SK-N-SH treated with all-trans-retinoic acid at 6 μM for 48 hours (cell line): ENCODE measurements around the gene TLE7.

Source experiments
- ARNTL ChIP-seq: fragments of 450-650 bp; formaldehyde crosslinking; IDR thresholded peaks from 2 replicates; pipeline ENCODE4 v1.5.0; 2020; ENCODE audit warnings: low read depth, mild to moderate bottlenecking, moderate library complexity, borderline replicate concordance
- BACH2 ChIP-seq: fragments of 250-450 bp; sonication (Bioruptor Pico); IDR thresholded peaks from 2 replicates; pipeline ENCODE4 v1.9.0; 2021; ENCODE audit warnings: mild to moderate bottlenecking, borderline replicate concordance
- CSDC2 ChIP-seq: fragments of 250-450 bp; sonication (Bioruptor Pico); IDR thresholded peaks from 2 replicates; pipeline ENCODE4 v1.5.0; 2020; ENCODE audit warnings: mild to moderate bottlenecking, moderate library complexity
- CSRNP3 ChIP-seq: fragments of 250-450 bp; sonication (Bioruptor Pico); IDR thresholded peaks from 2 replicates; pipeline ENCODE4 v1.5.1; 2021; ENCODE audit warnings: mild to moderate bottlenecking, moderate library complexity
- GLIS3 ChIP-seq: fragments of 250-450 bp; sonication (Bioruptor Pico); IDR thresholded peaks from 2 replicates; pipeline ENCODE4 v1.5.0; 2020; ENCODE audit warnings: mild to moderate bottlenecking, moderate library complexity
- ISL1 ChIP-seq: fragments of 250-450 bp; sonication (Bioruptor Pico); IDR thresholded peaks from 2 replicates; pipeline ENCODE4 v2.1.2; 2022; ENCODE audit warnings: mild to moderate bottlenecking, moderate library complexity
- PATZ1 ChIP-seq: fragments of 250-450 bp; sonication (Bioruptor Pico); IDR thresholded peaks from 2 replicates; pipeline ENCODE4 v1.8.0; 2020; ENCODE audit warnings: mild to moderate bottlenecking, moderate library complexity, borderline replicate concordance
- POU6F1 ChIP-seq: fragments of 250-450 bp; sonication (Bioruptor Pico); IDR thresholded peaks from 2 replicates; pipeline ENCODE4 v1.8.0; 2021; ENCODE audit warnings: low read depth, mild to moderate bottlenecking, moderate library complexity, borderline replicate concordance
- SNAI2 ChIP-seq: fragments of 250-450 bp; sonication (Bioruptor Pico); IDR thresholded peaks from 2 replicates; pipeline ENCODE4 v1.5.0; 2020; ENCODE audit warnings: mild to moderate bottlenecking, moderate library complexity
- TCF4 ChIP-seq: fragments of 250-450 bp; sonication (Bioruptor Pico); IDR thresholded peaks from 2 replicates; pipeline ENCODE4 v1.8.0; 2021; ENCODE audit warnings: mild to moderate bottlenecking, moderate library complexity, borderline replicate concordance
- TOX ChIP-seq: fragments of 250-450 bp; sonication (Bioruptor Pico); IDR thresholded peaks from 2 replicates; pipeline ENCODE4 v1.8.0; 2021; ENCODE audit warnings: mild to moderate bottlenecking, moderate library complexity, borderline replicate concordance
- TSHZ2 ChIP-seq: fragments of 250-450 bp; sonication (Bioruptor Pico); IDR thresholded peaks from 2 replicates; pipeline ENCODE4 v1.5.0; 2020; ENCODE audit warnings: mild to moderate bottlenecking, moderate library complexity
- ZFP30 ChIP-seq: fragments of 450-650 bp; formaldehyde crosslinking; IDR thresholded peaks from 2 replicates; pipeline ENCODE4 v1.5.0; 2022; ENCODE audit warnings: mild to moderate bottlenecking, moderate library complexity
- ZNF70 ChIP-seq: fragments of 450-650 bp; formaldehyde crosslinking; IDR thresholded peaks from 2 replicates; pipeline ENCODE4 v1.5.0; 2020; ENCODE audit warnings: mild to moderate bottlenecking, moderate library complexity

GRCh38 chr16:71476457-71477124, 34.7 kb upstream of the TLE7 start:
- TF ChIP-seq CSRNP3 (CRISPR knock-in tag) = no peak
- TF ChIP-seq ZNF70 = no peak
- no peak for TF ChIP-seq PATZ1
- no peak for TF ChIP-seq ZFP30 (CRISPR knock-in tag)
- no peak for TF ChIP-seq BACH2 (CRISPR knock-in tag)
- TF ChIP-seq ARNTL (CRISPR knock-in tag) = no peak
- no peak for TF ChIP-seq TCF4
- no peak for TF ChIP-seq POU6F1 (CRISPR knock-in tag)
- TF ChIP-seq TOX (CRISPR knock-in tag) = no peak
- TF ChIP-seq GLIS3 (CRISPR knock-in tag) = no peak
- TF ChIP-seq CSDC2 = no peak
- no peak for TF ChIP-seq SNAI2 (CRISPR knock-in tag)
- TF ChIP-seq TSHZ2 (CRISPR knock-in tag) = no peak
- TF ChIP-seq ISL1 (CRISPR knock-in tag) = no peak
